ENCODE data around the gene COLEC11.
"Not testable (repeated sequence)": the region's sequence is repeated elsewhere in the genome, so short reads cannot be mapped to it uniquely, and the experiment has no call there.

Gene COLEC11

DNA sequence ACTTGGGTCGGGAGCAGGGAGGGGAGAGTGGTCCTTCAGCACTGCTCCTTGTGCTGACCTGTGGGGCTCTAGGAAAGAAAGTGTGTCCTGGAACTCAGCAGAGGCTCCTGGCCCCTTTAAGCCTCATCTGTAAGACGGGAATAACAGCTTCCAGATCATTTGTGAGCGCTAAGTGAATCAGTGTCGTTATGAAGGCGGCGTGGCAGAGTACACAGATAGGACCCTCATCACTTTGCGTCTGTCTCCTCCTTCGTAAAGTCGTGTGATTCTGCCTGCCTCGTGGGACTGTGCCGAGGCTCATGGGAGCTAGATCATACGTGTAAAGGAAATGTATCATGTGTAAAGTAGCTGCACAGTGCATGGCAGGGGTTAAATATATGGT lies 18.6 kb downstream of the COLEC11 start:
- Histone ChIP-seq H2AFZ (ENCODE audit: low read depth, low read length) (no peak overlapping the region), H3K27me3 (ENCODE audit: insufficient read depth, low read length, poor library complexity) (no peaks in the 10 kb centered on the region), H3K9me3 (ENCODE audit: insufficient read depth, low read length, severe bottlenecking) (peaks cover 3% of the 10 kb centered on the region), H3K4me2 (ENCODE audit: insufficient read depth, low read length) (no peak overlapping the region), H3K4me1 (ENCODE audit: insufficient read depth, low read length) (no peaks in the 10 kb centered on the region), H3K79me2 (ENCODE audit: insufficient read depth, low read length) (no peaks in the 10 kb centered on the region), H4K20me1 (ENCODE audit: insufficient read depth, low read length) (no peaks in the 10 kb centered on the region), H3K4me3 (ENCODE audit: low read depth in 1 of 2, low read length in 2 of 2) (no peak overlapping the region), H3K9ac (ENCODE audit: low read depth, low read length) (no peak overlapping the region), H3K27ac (ENCODE audit: low read length) (no peak overlapping the region), H3K36me3 (ENCODE audit: insufficient read depth, low read length) (no peaks in the 10 kb centered on the region)
- no peak for DNase-seq
- no peak for ATAC-seq (ENCODE audit: insufficient read depth, low read depth)
- TF ChIP-seq, protein P1, sequence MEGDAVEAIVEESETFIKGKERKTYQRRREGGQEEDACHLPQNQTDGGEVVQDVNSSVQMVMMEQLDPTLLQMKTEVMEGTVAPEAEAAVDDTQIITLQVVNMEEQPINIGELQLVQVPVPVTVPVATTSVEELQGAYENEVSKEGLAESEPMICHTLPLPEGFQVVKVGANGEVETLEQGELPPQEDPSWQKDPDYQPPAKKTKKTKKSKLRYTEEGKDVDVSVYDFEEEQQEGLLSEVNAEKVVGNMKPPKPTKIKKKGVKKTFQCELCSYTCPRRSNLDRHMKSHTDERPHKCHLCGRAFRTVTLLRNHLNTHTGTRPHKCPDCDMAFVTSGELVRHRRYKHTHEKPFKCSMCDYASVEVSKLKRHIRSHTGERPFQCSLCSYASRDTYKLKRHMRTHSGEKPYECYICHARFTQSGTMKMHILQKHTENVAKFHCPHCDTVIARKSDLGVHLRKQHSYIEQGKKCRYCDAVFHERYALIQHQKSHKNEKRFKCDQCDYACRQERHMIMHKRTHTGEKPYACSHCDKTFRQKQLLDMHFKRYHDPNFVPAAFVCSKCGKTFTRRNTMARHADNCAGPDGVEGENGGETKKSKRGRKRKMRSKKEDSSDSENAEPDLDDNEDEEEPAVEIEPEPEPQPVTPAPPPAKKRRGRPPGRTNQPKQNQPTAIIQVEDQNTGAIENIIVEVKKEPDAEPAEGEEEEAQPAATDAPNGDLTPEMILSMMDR (IDR thresholded peaks at IDR 0.05; ENCODE audit: borderline replicate concordance, extremely low read depth, low read length, poor library complexity, severe bottlenecking) = no peak

DNA sequence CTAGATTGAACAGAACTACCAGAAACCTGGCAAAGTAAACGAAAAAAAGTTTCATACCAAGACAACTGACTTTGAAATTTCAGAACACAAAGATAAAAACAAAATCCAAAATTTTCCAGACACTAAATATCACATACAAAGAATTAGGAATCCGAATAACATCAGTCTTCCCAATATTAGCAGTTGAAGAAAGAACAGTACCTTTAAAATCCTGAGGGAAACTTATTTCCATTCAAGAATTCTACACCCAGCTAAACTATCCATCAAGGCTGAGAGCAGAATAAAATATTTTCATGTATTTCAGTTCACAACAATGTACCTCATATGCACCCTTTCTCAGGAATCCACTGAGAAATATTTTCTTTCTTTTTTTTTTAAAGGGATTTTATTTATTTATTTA lies 19.8 kb downstream of the COLEC11 start:
- not testable (repeated sequence) for H3K4me1 ChIP-seq (ENCODE audit: insufficient read depth, low read length); H3K36me3 ChIP-seq (ENCODE audit: insufficient read depth, low read length); H2AFZ ChIP-seq (ENCODE audit: low read depth, low read length); H3K79me2 ChIP-seq (ENCODE audit: insufficient read depth, low read length); H3K27me3 ChIP-seq (ENCODE audit: insufficient read depth, low read length, poor library complexity); ATAC-seq (ENCODE audit: insufficient read depth, low read depth); DNase-seq; H3K9me3 ChIP-seq (ENCODE audit: insufficient read depth, low read length, severe bottlenecking); H3K9ac ChIP-seq (ENCODE audit: low read depth, low read length); H3K4me3 ChIP-seq (ENCODE audit: low read depth in 1 of 2, low read length in 2 of 2); H4K20me1 ChIP-seq (ENCODE audit: insufficient read depth, low read length); H3K27ac ChIP-seq (ENCODE audit: low read length); H3K4me2 ChIP-seq (ENCODE audit: insufficient read depth, low read length)

DNA sequence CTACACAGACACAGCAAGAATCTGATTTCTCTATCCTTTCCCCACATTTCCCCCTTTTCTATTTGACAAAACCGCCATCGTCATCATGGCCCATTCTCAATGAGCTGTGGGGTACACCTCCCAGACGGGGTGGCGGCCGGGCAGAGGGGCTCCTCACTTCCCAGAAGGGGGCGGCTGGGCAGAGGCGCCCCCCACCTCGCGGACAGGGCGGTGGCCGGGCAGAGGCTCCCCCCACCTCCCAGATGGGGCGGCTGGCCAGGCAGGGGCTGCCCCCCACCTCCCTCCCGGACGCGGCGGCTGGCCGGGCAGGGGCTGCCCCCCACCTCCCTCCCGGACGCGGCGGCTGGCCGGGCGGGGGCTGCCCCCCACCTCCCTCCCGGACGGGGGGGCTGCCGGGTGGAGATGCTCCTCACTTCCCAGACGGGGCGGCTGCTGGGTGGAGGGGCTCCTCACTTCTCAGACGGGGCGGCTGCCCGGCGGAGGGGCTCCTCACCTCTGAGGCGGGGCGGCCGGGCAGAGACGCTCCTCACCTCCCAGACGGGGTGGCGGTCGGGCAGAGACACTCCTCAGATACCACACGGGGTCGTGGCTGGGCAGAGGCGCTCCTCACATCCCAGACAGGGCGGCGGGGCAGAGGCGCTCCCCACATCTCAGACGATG lies 20.8 kb downstream of the COLEC11 start:
- not testable (repeated sequence) for H3K4me2 ChIP-seq (ENCODE audit: insufficient read depth, low read length); H4K20me1 ChIP-seq (ENCODE audit: insufficient read depth, low read length); DNase-seq; H3K27ac ChIP-seq (ENCODE audit: low read length); H3K9me3 ChIP-seq (ENCODE audit: insufficient read depth, low read length, severe bottlenecking); H3K36me3 ChIP-seq (ENCODE audit: insufficient read depth, low read length); H2AFZ ChIP-seq (ENCODE audit: low read depth, low read length); H3K27me3 ChIP-seq (ENCODE audit: insufficient read depth, low read length, poor library complexity); ATAC-seq (ENCODE audit: insufficient read depth, low read depth); H3K4me3 ChIP-seq (ENCODE audit: low read depth in 1 of 2, low read length in 2 of 2); H3K4me1 ChIP-seq (ENCODE audit: insufficient read depth, low read length); H3K79me2 ChIP-seq (ENCODE audit: insufficient read depth, low read length); H3K9ac ChIP-seq (ENCODE audit: low read depth, low read length)

DNA sequence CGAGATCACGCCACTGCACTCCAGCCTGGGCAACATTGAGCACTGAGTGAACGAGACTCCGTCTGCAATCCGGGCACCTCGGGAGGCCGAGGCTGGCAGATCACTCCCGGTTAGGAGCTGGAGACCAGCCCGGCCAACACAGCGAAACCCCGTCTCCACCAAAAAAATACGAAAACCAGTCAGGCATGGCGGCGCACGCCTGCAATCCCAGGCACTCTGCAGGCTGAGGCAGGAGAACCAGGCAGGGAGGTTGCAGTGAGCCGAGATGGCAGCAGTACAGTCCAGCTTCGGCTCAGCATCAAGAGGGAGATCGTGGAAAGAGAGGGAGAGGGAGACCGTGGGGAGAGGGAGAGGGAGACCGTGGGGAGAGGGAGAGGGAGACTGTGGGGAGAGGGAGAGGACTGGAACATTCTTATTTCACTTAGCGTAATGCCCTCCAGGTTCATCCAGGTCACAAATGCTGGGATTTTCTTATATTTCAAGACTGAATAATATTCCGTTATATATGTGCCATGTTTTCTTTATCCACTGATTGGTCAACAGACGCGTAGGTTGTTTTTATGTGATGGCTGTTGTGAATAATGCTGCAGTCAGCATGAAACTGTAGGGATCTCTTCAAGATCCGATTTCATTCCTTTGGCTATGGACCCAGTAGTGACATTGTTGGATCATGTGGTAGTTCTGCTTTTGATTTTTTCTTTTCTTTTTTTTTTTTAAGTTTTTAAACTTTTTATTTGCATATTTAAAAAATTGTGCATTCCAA lies 21.7 kb downstream of the COLEC11 start:
- not testable (repeated sequence) for H2AFZ ChIP-seq (ENCODE audit: low read depth, low read length); H3K4me1 ChIP-seq (ENCODE audit: insufficient read depth, low read length); H3K9me3 ChIP-seq (ENCODE audit: insufficient read depth, low read length, severe bottlenecking); H3K27me3 ChIP-seq (ENCODE audit: insufficient read depth, low read length, poor library complexity); H3K4me2 ChIP-seq (ENCODE audit: insufficient read depth, low read length); H3K4me3 ChIP-seq (ENCODE audit: low read depth in 1 of 2, low read length in 2 of 2); DNase-seq; H3K9ac ChIP-seq (ENCODE audit: low read depth, low read length); H3K79me2 ChIP-seq (ENCODE audit: insufficient read depth, low read length); H3K27ac ChIP-seq (ENCODE audit: low read length); H3K36me3 ChIP-seq (ENCODE audit: insufficient read depth, low read length); H4K20me1 ChIP-seq (ENCODE audit: insufficient read depth, low read length); ATAC-seq (ENCODE audit: insufficient read depth, low read depth)

DNA sequence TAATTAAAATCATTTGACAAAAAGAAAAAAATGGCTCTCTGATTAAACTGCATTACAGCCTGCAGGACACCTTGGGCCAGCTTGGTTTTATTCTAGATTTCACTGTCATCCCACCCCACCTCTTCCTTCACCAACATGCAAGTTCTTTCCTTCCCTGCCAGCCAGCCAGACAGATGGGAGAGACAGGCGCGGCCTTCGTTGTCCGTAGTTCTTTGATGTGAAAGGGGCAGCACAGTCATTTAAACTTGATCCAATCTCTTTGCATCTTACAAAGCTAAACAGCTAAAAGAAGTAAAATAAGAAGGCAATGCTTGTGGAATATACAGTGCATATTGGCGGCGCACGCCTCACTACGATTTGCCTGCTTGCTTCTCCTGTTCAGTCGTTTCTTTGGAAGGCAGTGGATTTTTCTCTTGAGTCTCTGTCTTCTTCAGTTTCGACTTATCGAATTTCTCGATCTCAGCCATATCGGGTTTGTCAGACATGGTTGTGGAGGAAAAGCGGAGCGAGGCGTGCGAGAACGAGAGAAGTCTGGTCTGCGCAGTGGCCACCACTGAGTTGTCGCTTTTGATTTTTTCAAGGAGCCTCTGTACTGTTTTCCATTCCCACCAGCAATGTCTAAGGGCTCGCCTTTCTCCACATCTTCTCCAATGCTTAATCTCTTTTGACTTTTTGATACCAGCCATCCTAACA lies 22.4 kb downstream of the COLEC11 start:
- DNase-seq (no peak), ATAC-seq (ENCODE audit: insufficient read depth, low read depth) (no peak)
- TF ChIP-seq, protein P1 (IDR thresholded peaks at IDR 0.05; ENCODE audit: borderline replicate concordance, extremely low read depth, low read length, poor library complexity, severe bottlenecking) = no peak
- no peak for TF ChIP-seq EZH2 (IDR thresholded peaks at IDR 0.05; ENCODE audit: borderline replicate concordance, low read depth, low read length, severe bottlenecking)
- Histone ChIP-seq H2AFZ (ENCODE audit: low read depth, low read length) (no peak overlapping the region), H3K4me2 (ENCODE audit: insufficient read depth, low read length) (no peak overlapping the region), H3K9me3 (ENCODE audit: insufficient read depth, low read length, severe bottlenecking) (peaks cover 3% of the 10 kb centered on the region), H3K79me2 (ENCODE audit: insufficient read depth, low read length) (no peaks in the 10 kb centered on the region), H3K9ac (ENCODE audit: low read depth, low read length) (no peak overlapping the region), H4K20me1 (ENCODE audit: insufficient read depth, low read length) (no peaks in the 10 kb centered on the region), H3K27me3 (ENCODE audit: insufficient read depth, low read length, poor library complexity) (no peaks in the 10 kb centered on the region), H3K36me3 (ENCODE audit: insufficient read depth, low read length) (no peaks in the 10 kb centered on the region), H3K4me3 (ENCODE audit: low read depth in 1 of 2, low read length in 2 of 2) (no peak overlapping the region), H3K4me1 (ENCODE audit: insufficient read depth, low read length) (no peaks in the 10 kb centered on the region), H3K27ac (ENCODE audit: low read length) (no peak overlapping the region)

All from DND-41 (cell line).